ENCODE results near the gene CYSTM1.

Gene CYSTM1

GRCh38 chr5:140242890-140243585, 68.0 kb downstream of the CYSTM1 start:
- H3K27ac Mint-ChIP-seq = no peak overlapping the region
- H3K4me1 Mint-ChIP-seq = peaks cover 23% of the 10 kb centered on the region
- H3K9me3 Mint-ChIP-seq = no peaks in the 10 kb centered on the region
- no peak overlapping the region for H3K4me3 Mint-ChIP-seq
- H3K27me3 Mint-ChIP-seq = no peaks in the 10 kb centered on the region
- no peaks in the 10 kb centered on the region for H3K36me3 Mint-ChIP-seq

- Mint-ChIP-seq H3K27me3 (no peaks in the 10 kb centered on the region), H3K27ac (no peak overlapping the region), H3K9me3 (no peaks in the 10 kb centered on the region), H3K36me3 (no peaks in the 10 kb centered on the region), H3K4me1 (peaks cover 23% of the 10 kb centered on the region), H3K4me3 (no peak overlapping the region)
Measured at GRCh38 chr5:140243706-140244250, 68.8 kb downstream of the CYSTM1 start.

- H3K4me3 Mint-ChIP-seq = no peak overlapping the region
- H3K9me3 Mint-ChIP-seq = no peaks in the 10 kb centered on the region
- H3K27ac Mint-ChIP-seq = no peak overlapping the region
- H3K36me3 Mint-ChIP-seq = no peaks in the 10 kb centered on the region
- peaks cover 30% of the 10 kb centered on the region for H3K4me1 Mint-ChIP-seq
- no peaks in the 10 kb centered on the region for H3K27me3 Mint-ChIP-seq
Measured at GRCh38 chr5:140244525-140245025, 69.6 kb downstream of the CYSTM1 start.

- Mint-ChIP-seq H3K27me3 (no peaks in the 10 kb centered on the region), H3K4me1 (peaks cover 38% of the 10 kb centered on the region), H3K9me3 (no peaks in the 10 kb centered on the region), H3K4me3 (no peak overlapping the region), H3K27ac (peak overlapping the region; percentile 82), H3K36me3 (peaks cover 2% of the 10 kb centered on the region)
Measured at GRCh38 chr5:140245341-140245740, 70.4 kb downstream of the CYSTM1 start.

GRCh38 chr5:140245926-140246325, 70.9 kb downstream of the CYSTM1 start:
- H3K9me3 Mint-ChIP-seq = no peaks in the 10 kb centered on the region
- H3K4me1 Mint-ChIP-seq = peaks cover 42% of the 10 kb centered on the region
- H3K4me3 Mint-ChIP-seq = no peak overlapping the region
- H3K36me3 Mint-ChIP-seq = peaks cover 6% of the 10 kb centered on the region
- no peaks in the 10 kb centered on the region for H3K27me3 Mint-ChIP-seq
- no peak overlapping the region for H3K27ac Mint-ChIP-seq

GRCh38 chr5:140246378-140247122, 71.6 kb downstream of the CYSTM1 start:
- Mint-ChIP-seq H3K9me3 (no peaks in the 10 kb centered on the region), H3K4me1 (peaks cover 46% of the 10 kb centered on the region), H3K27ac (no peak overlapping the region), H3K27me3 (no peaks in the 10 kb centered on the region), H3K36me3 (peaks cover 6% of the 10 kb centered on the region), H3K4me3 (no peak overlapping the region)

- H3K36me3 Mint-ChIP-seq = peaks cover 6% of the 10 kb centered on the region
- H3K9me3 Mint-ChIP-seq = no peaks in the 10 kb centered on the region
- no peak overlapping the region for H3K4me3 Mint-ChIP-seq
- H3K27ac Mint-ChIP-seq = no peak overlapping the region
- no peaks in the 10 kb centered on the region for H3K27me3 Mint-ChIP-seq
- peaks cover 59% of the 10 kb centered on the region for H3K4me1 Mint-ChIP-seq
Measured at GRCh38 chr5:140248414-140248813, 73.4 kb downstream of the CYSTM1 start.

- H3K9me3 Mint-ChIP-seq = no peaks in the 10 kb centered on the region
- no peak overlapping the region for H3K27ac Mint-ChIP-seq
- H3K27me3 Mint-ChIP-seq = no peaks in the 10 kb centered on the region
- peaks cover 57% of the 10 kb centered on the region for H3K4me1 Mint-ChIP-seq
- H3K4me3 Mint-ChIP-seq = no peak overlapping the region
- peaks cover 6% of the 10 kb centered on the region for H3K36me3 Mint-ChIP-seq
Measured at GRCh38 chr5:140249536-140249935, 74.5 kb downstream of the CYSTM1 start.

GRCh38 chr5:140250386-140250785, 75.4 kb downstream of the CYSTM1 start:
- Mint-ChIP-seq H3K27ac (peak overlapping the region; percentile 37), H3K4me3 (no peak overlapping the region), H3K4me1 (peaks cover 48% of the 10 kb centered on the region), H3K27me3 (no peaks in the 10 kb centered on the region), H3K36me3 (peaks cover 6% of the 10 kb centered on the region), H3K9me3 (no peaks in the 10 kb centered on the region)

- Mint-ChIP-seq H3K4me1 (peaks cover 38% of the 10 kb centered on the region), H3K4me3 (peak overlapping the region; percentile 20), H3K27me3 (no peaks in the 10 kb centered on the region), H3K27ac (peak overlapping the region; percentile 30), H3K9me3 (no peaks in the 10 kb centered on the region), H3K36me3 (peaks cover 6% of the 10 kb centered on the region)
Measured at GRCh38 chr5:140251527-140251973, 76.6 kb downstream of the CYSTM1 start.

- H3K4me1 Mint-ChIP-seq = peaks cover 41% of the 10 kb centered on the region
- no peaks in the 10 kb centered on the region for H3K9me3 Mint-ChIP-seq
- H3K4me3 Mint-ChIP-seq = no peak overlapping the region
- H3K27ac Mint-ChIP-seq = peak overlapping the region; percentile 42
- peaks cover 9% of the 10 kb centered on the region for H3K36me3 Mint-ChIP-seq
- H3K27me3 Mint-ChIP-seq = no peaks in the 10 kb centered on the region
Measured at GRCh38 chr5:140252470-140253126, 77.6 kb downstream of the CYSTM1 start.

- Mint-ChIP-seq H3K4me1 (peaks cover 54% of the 10 kb centered on the region), H3K27ac (no peak overlapping the region), H3K27me3 (no peaks in the 10 kb centered on the region), H3K36me3 (peaks cover 22% of the 10 kb centered on the region), H3K4me3 (no peak overlapping the region), H3K9me3 (no peaks in the 10 kb centered on the region)
Measured at GRCh38 chr5:140253985-140254384, 79.0 kb downstream of the CYSTM1 start.

- Mint-ChIP-seq H3K36me3 (peaks cover 19% of the 10 kb centered on the region), H3K27ac (no peak overlapping the region), H3K27me3 (no peaks in the 10 kb centered on the region), H3K9me3 (no peaks in the 10 kb centered on the region), H3K4me1 (peaks cover 52% of the 10 kb centered on the region), H3K4me3 (no peak overlapping the region)
Measured at GRCh38 chr5:140255460-140256157, 80.6 kb downstream of the CYSTM1 start.

- Mint-ChIP-seq H3K4me1 (peaks cover 52% of the 10 kb centered on the region), H3K4me3 (no peak overlapping the region), H3K27ac (no peak overlapping the region), H3K36me3 (peaks cover 19% of the 10 kb centered on the region), H3K9me3 (no peaks in the 10 kb centered on the region), H3K27me3 (no peaks in the 10 kb centered on the region)
Measured at GRCh38 chr5:140256726-140257125, 81.7 kb downstream of the CYSTM1 start.

GRCh38 chr5:140258016-140258415, 83.0 kb downstream of the CYSTM1 start:
- H3K27ac Mint-ChIP-seq = peak overlapping the region; percentile 19
- H3K27me3 Mint-ChIP-seq = no peaks in the 10 kb centered on the region
- no peak overlapping the region for H3K4me3 Mint-ChIP-seq
- H3K9me3 Mint-ChIP-seq = no peaks in the 10 kb centered on the region
- peaks cover 22% of the 10 kb centered on the region for H3K36me3 Mint-ChIP-seq
- H3K4me1 Mint-ChIP-seq = peaks cover 45% of the 10 kb centered on the region
